Endothelial cell (in vitro differentiated cells): Measurements from ENCODE around the gene MLANA. TPM values are rescaled to one million over a fixed set of nuclear protein-coding genes. Genes with fewer than 3 reads are reported as not detected.

Experiments used
- DNase-seq: peaks from one replicate; pipeline ENCODE4 v3.0.0; 2021; ENCODE audit warnings: low spot score
- H3K27ac Mint-ChIP-seq: one replicate; pipeline ENCODE4 v1.8.0; 2021; ENCODE audit warnings: mixed read lengths, inconsistent platforms; ENCODE audit not compliant: unreplicated experiment
- H3K27me3 Mint-ChIP-seq: one replicate; pipeline ENCODE4 v1.8.0; 2021; ENCODE audit warnings: mild to moderate bottlenecking, moderate library complexity, mixed read lengths, inconsistent platforms; ENCODE audit not compliant: unreplicated experiment
- H3K36me3 Mint-ChIP-seq: one replicate; pipeline ENCODE4 v1.8.0; 2021; ENCODE audit warnings: mild to moderate bottlenecking, low read depth, mixed read lengths, inconsistent platforms; ENCODE audit not compliant: unreplicated experiment
- H3K4me1 Mint-ChIP-seq: one replicate; pipeline ENCODE4 v1.8.0; 2021; ENCODE audit warnings: mild to moderate bottlenecking, mixed read lengths, inconsistent platforms; ENCODE audit not compliant: unreplicated experiment
- H3K4me3 Mint-ChIP-seq: one replicate; pipeline ENCODE4 v1.8.0; 2021; ENCODE audit warnings: mild to moderate bottlenecking, mixed read lengths, inconsistent platforms; ENCODE audit not compliant: unreplicated experiment
- H3K9me3 Mint-ChIP-seq: one replicate; pipeline ENCODE4 v1.8.0; 2021; ENCODE audit warnings: mixed read lengths, inconsistent platforms; ENCODE audit not compliant: unreplicated experiment
- total RNA-seq: library from RNA; stranded (reverse); fragmentation: NEBNext Ultra II Directional; extraction: Animal tissue kit (Norgen Biotek cat#: 25700); gene quantifications from one replicate; pipeline ENCODE4 v1.2.1, GENCODE V29; 2021; ENCODE audit not compliant: unreplicated experiment
- TF ChIP-seq, protein P1 (sequence below): fragments of 200-600 bp; sonication (generic); IDR thresholded peaks from one replicate; pipeline ENCODE4 v1.5.0; 2021; ENCODE audit warnings: antibody characterized with exemption; ENCODE audit not compliant: unreplicated experiment

Gene MLANA
- total RNA-seq, 1 donor from 2014 or later: not detected

DNA sequence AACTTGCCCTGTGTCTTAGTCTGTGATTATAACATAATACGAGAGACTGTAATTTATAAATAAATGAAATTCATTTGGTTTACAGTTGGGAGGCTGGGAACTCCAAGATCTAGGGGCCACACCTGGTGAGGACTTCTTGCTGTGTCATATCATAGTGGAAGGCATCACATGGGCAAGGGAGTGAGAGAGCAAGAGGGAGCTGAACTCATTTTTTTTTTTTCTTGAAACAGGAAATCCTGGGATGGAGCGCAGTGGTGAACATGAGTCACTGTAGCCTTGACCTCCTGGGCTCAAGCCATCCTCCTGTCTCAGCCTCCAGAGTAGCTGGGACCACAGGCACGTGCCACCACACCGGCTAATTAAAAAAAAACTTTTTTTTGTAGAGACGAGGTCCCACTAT lies 7.2 kb downstream of the MLANA start:
- H3K4me1 Mint-ChIP-seq: no peaks in the 10 kb centered on the region
- H3K27me3 Mint-ChIP-seq: peaks cover 7% of the 10 kb centered on the region
- no peak overlapping the region for H3K4me3 Mint-ChIP-seq
- no peaks in the 10 kb centered on the region for H3K9me3 Mint-ChIP-seq
- DNase-seq: no peak
- peaks cover 7% of the 10 kb centered on the region for H3K36me3 Mint-ChIP-seq
- TF ChIP-seq, protein P1, sequence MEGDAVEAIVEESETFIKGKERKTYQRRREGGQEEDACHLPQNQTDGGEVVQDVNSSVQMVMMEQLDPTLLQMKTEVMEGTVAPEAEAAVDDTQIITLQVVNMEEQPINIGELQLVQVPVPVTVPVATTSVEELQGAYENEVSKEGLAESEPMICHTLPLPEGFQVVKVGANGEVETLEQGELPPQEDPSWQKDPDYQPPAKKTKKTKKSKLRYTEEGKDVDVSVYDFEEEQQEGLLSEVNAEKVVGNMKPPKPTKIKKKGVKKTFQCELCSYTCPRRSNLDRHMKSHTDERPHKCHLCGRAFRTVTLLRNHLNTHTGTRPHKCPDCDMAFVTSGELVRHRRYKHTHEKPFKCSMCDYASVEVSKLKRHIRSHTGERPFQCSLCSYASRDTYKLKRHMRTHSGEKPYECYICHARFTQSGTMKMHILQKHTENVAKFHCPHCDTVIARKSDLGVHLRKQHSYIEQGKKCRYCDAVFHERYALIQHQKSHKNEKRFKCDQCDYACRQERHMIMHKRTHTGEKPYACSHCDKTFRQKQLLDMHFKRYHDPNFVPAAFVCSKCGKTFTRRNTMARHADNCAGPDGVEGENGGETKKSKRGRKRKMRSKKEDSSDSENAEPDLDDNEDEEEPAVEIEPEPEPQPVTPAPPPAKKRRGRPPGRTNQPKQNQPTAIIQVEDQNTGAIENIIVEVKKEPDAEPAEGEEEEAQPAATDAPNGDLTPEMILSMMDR: no peak
- no peak overlapping the region for H3K27ac Mint-ChIP-seq

DNA sequence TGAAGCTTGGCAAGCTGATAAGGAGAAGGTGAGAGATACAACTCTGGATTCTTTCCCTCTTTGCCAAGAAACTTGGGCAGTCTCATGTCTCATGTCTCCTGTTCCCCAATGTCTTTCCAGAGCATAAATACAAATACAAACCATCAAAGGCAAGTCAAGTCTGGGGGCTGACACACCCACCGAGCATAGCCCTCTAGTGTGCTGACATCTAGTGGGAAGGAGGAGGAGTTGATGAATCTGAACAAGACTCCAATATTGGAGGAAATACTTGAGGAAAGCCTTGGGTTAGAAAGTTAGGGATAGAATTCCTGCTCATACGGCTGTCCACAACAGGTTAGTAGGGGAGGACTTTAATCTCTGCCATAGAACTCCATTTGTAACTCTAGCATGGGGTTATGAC lies 8.6 kb downstream of the MLANA start:
- DNase-seq: no peak
- H3K36me3 Mint-ChIP-seq: peaks cover 9% of the 10 kb centered on the region
- H3K4me3 Mint-ChIP-seq: no peak overlapping the region
- TF ChIP-seq, protein P1: no peak
- peaks cover 7% of the 10 kb centered on the region for H3K27me3 Mint-ChIP-seq
- no peaks in the 10 kb centered on the region for H3K9me3 Mint-ChIP-seq
- H3K27ac Mint-ChIP-seq: no peak overlapping the region
- no peaks in the 10 kb centered on the region for H3K4me1 Mint-ChIP-seq

DNA sequence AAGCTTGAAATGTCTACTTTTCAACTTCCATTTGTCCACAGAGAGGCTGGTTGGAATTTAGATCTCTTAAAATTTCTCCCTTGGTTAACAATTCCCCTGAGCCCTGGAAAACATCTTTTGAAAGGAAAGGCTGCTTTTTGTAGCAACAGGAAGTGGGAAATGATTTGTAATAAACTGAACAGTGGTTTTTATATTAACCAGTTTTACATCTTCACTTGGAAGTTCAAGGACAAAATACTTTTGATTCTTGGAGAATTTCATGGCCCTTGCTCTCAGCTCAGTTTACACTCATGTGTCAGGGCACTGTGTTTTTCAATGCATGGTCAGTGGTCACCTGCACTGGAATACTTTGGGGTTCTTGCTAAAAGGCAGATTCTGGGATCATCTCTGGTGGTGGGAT lies 9.9 kb downstream of the MLANA start:
- no peak overlapping the region for H3K27ac Mint-ChIP-seq
- peaks cover 15% of the 10 kb centered on the region for H3K36me3 Mint-ChIP-seq
- H3K9me3 Mint-ChIP-seq: no peaks in the 10 kb centered on the region
- TF ChIP-seq, protein P1: no peak
- DNase-seq: no peak
- peaks cover 7% of the 10 kb centered on the region for H3K27me3 Mint-ChIP-seq
- H3K4me3 Mint-ChIP-seq: no peak overlapping the region
- no peaks in the 10 kb centered on the region for H3K4me1 Mint-ChIP-seq

DNA sequence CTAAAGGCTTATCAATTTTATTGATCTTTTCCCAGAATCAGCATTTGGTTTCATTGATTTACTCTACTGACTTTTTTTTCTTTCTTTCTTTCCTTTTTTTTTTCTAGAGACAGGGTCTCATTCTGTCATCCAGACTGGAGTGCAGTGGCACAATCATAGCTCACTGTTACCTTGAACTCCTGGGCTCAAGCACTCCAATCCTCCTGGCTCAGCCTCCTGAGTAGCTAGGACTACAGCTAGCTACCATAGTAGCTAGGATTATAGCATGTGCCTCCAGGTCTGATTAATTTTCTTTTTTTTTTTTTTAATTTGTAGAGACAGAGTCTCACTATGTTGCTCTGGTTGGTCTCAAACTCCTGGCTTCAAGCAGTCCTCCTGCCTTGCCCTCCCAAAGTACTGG lies 11.7 kb downstream of the MLANA start:
- no peak for DNase-seq
- Mint-ChIP-seq H3K27ac (no peak overlapping the region), H3K36me3 (peaks cover 9% of the 10 kb centered on the region), H3K27me3 (peaks cover 5% of the 10 kb centered on the region), H3K4me1 (no peaks in the 10 kb centered on the region), H3K4me3 (no peak overlapping the region), H3K9me3 (no peaks in the 10 kb centered on the region)
- TF ChIP-seq, protein P1: no peak

DNA sequence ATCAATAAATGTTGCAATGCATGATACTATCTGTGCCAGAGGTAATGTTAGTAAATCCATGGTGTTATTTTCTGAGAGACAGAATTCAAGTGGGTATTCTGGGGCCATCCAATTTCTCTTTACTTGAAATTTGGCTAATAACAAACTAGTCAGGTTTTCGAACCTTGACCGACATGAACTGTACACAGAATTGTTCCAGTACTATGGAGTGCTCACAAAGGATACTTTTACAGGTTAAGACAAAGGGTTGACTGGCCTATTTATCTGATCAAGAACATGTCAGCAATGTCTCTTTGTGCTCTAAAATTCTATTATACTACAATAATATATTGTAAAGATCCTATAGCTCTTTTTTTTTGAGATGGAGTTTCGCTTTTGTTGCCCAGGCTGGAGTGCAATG lies 18.2 kb downstream of the MLANA start:
- no peaks in the 10 kb centered on the region for H3K27me3 Mint-ChIP-seq

More for the DNA sequence above, 18.2 kb downstream of the MLANA start:
- Mint-ChIP-seq H3K4me3 (no peak overlapping the region), H3K9me3 (no peaks in the 10 kb centered on the region), H3K4me1 (no peaks in the 10 kb centered on the region), H3K36me3 (peaks cover 8% of the 10 kb centered on the region), H3K27ac (no peak overlapping the region)
- no peak for DNase-seq
- TF ChIP-seq, protein P1: no peak
